HG03457 (cell line): ENCODE data around the gene SLC1A4.
A peak's percentile ranks its signal among the peaks of the same experiment; 100 is the strongest.

Experiments used
- ATAC-seq: cut with Tn5 transposase; IDR thresholded peaks from one replicate; pipeline ENCODE4 v1.9.1; 2021; ENCODE audit warnings: moderate number of reproducible peaks; ENCODE audit not compliant: unreplicated experiment

SLC1A4 gene

GRCh38 chr2:65049010-65049639 is 59.9 kb downstream of the SLC1A4 start:
- no peak for ATAC-seq

GRCh38 chr2:65050931-65051330 is 61.7 kb downstream of the SLC1A4 start:
- ATAC-seq: no peak

GRCh38 chr2:65053199-65053598 is 64.0 kb downstream of the SLC1A4 start:
- ATAC-seq: peak; percentile 33

GRCh38 chr2:65054749-65055421 is 65.7 kb downstream of the SLC1A4 start:
- ATAC-seq: no peak

- peak; percentile 20 for ATAC-seq
Measured at GRCh38 chr2:65055422-65056214, 66.4 kb downstream of the SLC1A4 start.

GRCh38 chr2:65056215-65057053 is 67.2 kb downstream of the SLC1A4 start, which contains the start of gene CEP68:
CEP68 (plus strand) TSS chr2:65056416; CDS start chr2:65069445, 13,029 bp downstream.
- peak; percentile 76 for ATAC-seq

GRCh38 chr2:65057054-65057375 is 67.8 kb downstream of the SLC1A4 start:
- ATAC-seq: no peak

- ATAC-seq: no peak
Measured at GRCh38 chr2:65057391-65058052, 68.3 kb downstream of the SLC1A4 start.

- no peak for ATAC-seq
Measured at GRCh38 chr2:65059071-65059470, 69.9 kb downstream of the SLC1A4 start.

- ATAC-seq: no peak
Measured at GRCh38 chr2:65061146-65061909, 72.1 kb downstream of the SLC1A4 start.

GRCh38 chr2:65061910-65062339 is 72.7 kb downstream of the SLC1A4 start:
- no peak for ATAC-seq

- no peak for ATAC-seq
Measured at GRCh38 chr2:65062843-65063825, 73.9 kb downstream of the SLC1A4 start.

GRCh38 chr2:65064728-65065552 is 75.7 kb downstream of the SLC1A4 start:
- ATAC-seq: peak; percentile 69

- no peak for ATAC-seq
Measured at GRCh38 chr2:65067806-65068553, 78.8 kb downstream of the SLC1A4 start.

GRCh38 chr2:65069439-65069824 is 80.2 kb downstream of the SLC1A4 start:
- no peak for ATAC-seq

GRCh38 chr2:65070172-65070830 is 81.1 kb downstream of the SLC1A4 start:
- no peak for ATAC-seq
